ENCODE data around the gene AGRP.
"Not testable (repeated sequence)": the region's sequence is repeated elsewhere in the genome, so short reads cannot be mapped to it uniquely, and the experiment has no call there.

Gene AGRP

GRCh38 chr16:67517155-67517445, 33.8 kb upstream of the AGRP start:
- Histone ChIP-seq H4K20me1 (ENCODE audit: control insufficient read depth, insufficient read depth, low read depth, low read length) (no peaks in the 10 kb centered on the region), H3K27me3 (ENCODE audit: control insufficient read depth, low read length) (no peaks in the 10 kb centered on the region), H3K4me1 (ENCODE audit: control insufficient read depth, low read length) (peaks cover 81% of the 10 kb centered on the region), H3K79me2 (ENCODE audit: control insufficient read depth, low read length) (peaks cover 3% of the 10 kb centered on the region; the same call in 1 of the 2 replicates), H3K36me3 (ENCODE audit: control insufficient read depth, low read length) (no peaks in the 10 kb centered on the region), H3K9me3 (ENCODE audit: control insufficient read depth, insufficient read depth, low read length) (no peaks in the 10 kb centered on the region), H3K27ac (ENCODE audit: low read depth, low read length) (peak overlapping the region; percentile 98), H3F3A (ENCODE audit: control insufficient read depth, insufficient read depth) (peaks cover 33% of the 10 kb centered on the region), H3K4me2 (ENCODE audit: low read length) (peak overlapping the region; percentile 99), H3K9me2 (replicated peaks; ENCODE audit: control insufficient read depth, low read length) (no peaks in the 10 kb centered on the region), H3K4me3 (ENCODE audit: low read length) (peak overlapping the region; percentile 60)
- TF ChIP-seq EZH2phosphoT487 (IDR thresholded peaks at IDR 0.05; ENCODE audit: borderline replicate concordance, low read length) = no peak
- TF ChIP-seq CTCF (IDR thresholded peaks at IDR 0.05; ENCODE audit: low read depth, low read length, poor library complexity, severe bottlenecking) = no peak

GRCh38 chr16:67516296-67517154, 33.2 kb upstream of the AGRP start:
- TF ChIP-seq CTCF (IDR thresholded peaks at IDR 0.05; ENCODE audit: low read depth, low read length, poor library complexity, severe bottlenecking) (no peak), EZH2phosphoT487 (IDR thresholded peaks at IDR 0.05; ENCODE audit: borderline replicate concordance, low read length) (no peak)
- no peaks in the 10 kb centered on the region for H3K9me3 ChIP-seq (ENCODE audit: control insufficient read depth, insufficient read depth, low read length)
- H4K20me1 ChIP-seq (ENCODE audit: control insufficient read depth, insufficient read depth, low read depth, low read length) = no peaks in the 10 kb centered on the region
- H3K79me2 ChIP-seq (ENCODE audit: control insufficient read depth, low read length) = peaks cover 3% of the 10 kb centered on the region; the same call in 1 of the 2 replicates
- H3K4me1 ChIP-seq (ENCODE audit: control insufficient read depth, low read length) = peaks cover 77% of the 10 kb centered on the region
- no peaks in the 10 kb centered on the region for H3K27me3 ChIP-seq (ENCODE audit: control insufficient read depth, low read length)
- peak overlapping the region; percentile 60 for H3K4me3 ChIP-seq (ENCODE audit: low read length)
- no peaks in the 10 kb centered on the region for H3K9me2 ChIP-seq (replicated peaks; ENCODE audit: control insufficient read depth, low read length)
- H3K27ac ChIP-seq (ENCODE audit: low read depth, low read length) = peak overlapping the region; percentile 98
- H3K36me3 ChIP-seq (ENCODE audit: control insufficient read depth, low read length) = no peaks in the 10 kb centered on the region
- H3K4me2 ChIP-seq (ENCODE audit: low read length) = peak overlapping the region; percentile 99
- peaks cover 33% of the 10 kb centered on the region for H3F3A ChIP-seq (ENCODE audit: control insufficient read depth, insufficient read depth)

GRCh38 chr16:67514382-67514828, 31.1 kb upstream of the AGRP start:
- peaks cover 60% of the 10 kb centered on the region for H3K4me1 ChIP-seq (ENCODE audit: control insufficient read depth, low read length)
- no peaks in the 10 kb centered on the region for H3K9me3 ChIP-seq (ENCODE audit: control insufficient read depth, insufficient read depth, low read length)
- H3F3A ChIP-seq (ENCODE audit: control insufficient read depth, insufficient read depth) = peaks cover 29% of the 10 kb centered on the region
- TF ChIP-seq EZH2phosphoT487 (IDR thresholded peaks at IDR 0.05; ENCODE audit: borderline replicate concordance, low read length) = no peak
- peak; percentile 66 for TF ChIP-seq CTCF (IDR thresholded peaks at IDR 0.05; ENCODE audit: low read depth, low read length, poor library complexity, severe bottlenecking)
- H3K36me3 ChIP-seq (ENCODE audit: control insufficient read depth, low read length) = no peaks in the 10 kb centered on the region
- H3K79me2 ChIP-seq (ENCODE audit: control insufficient read depth, low read length) = peaks cover 3% of the 10 kb centered on the region; the same call in 1 of the 2 replicates
- H3K4me2 ChIP-seq (ENCODE audit: low read length) = peak overlapping the region; percentile 58
- no peaks in the 10 kb centered on the region for H3K27me3 ChIP-seq (ENCODE audit: control insufficient read depth, low read length)
- H3K9me2 ChIP-seq (replicated peaks; ENCODE audit: control insufficient read depth, low read length) = no peaks in the 10 kb centered on the region
- H4K20me1 ChIP-seq (ENCODE audit: control insufficient read depth, insufficient read depth, low read depth, low read length) = no peaks in the 10 kb centered on the region
- H3K27ac ChIP-seq (ENCODE audit: low read depth, low read length) = peak overlapping the region; percentile 36
- H3K4me3 ChIP-seq (ENCODE audit: low read length) = no peak overlapping the region

GRCh38 chr16:67513892-67514291, 30.5 kb upstream of the AGRP start:
- Histone ChIP-seq H3F3A (ENCODE audit: control insufficient read depth, insufficient read depth) (peaks cover 29% of the 10 kb centered on the region), H3K4me1 (ENCODE audit: control insufficient read depth, low read length) (peaks cover 55% of the 10 kb centered on the region), H3K4me2 (ENCODE audit: low read length) (peak overlapping the region; percentile 58)
- H3K27me3 ChIP-seq (ENCODE audit: control insufficient read depth, low read length); H3K9me3 ChIP-seq (ENCODE audit: control insufficient read depth, insufficient read depth, low read length); H3K36me3 ChIP-seq (ENCODE audit: control insufficient read depth, low read length); H3K4me3 ChIP-seq (ENCODE audit: low read length); H3K79me2 ChIP-seq (ENCODE audit: control insufficient read depth, low read length); H3K27ac ChIP-seq (ENCODE audit: low read depth, low read length); H4K20me1 ChIP-seq (ENCODE audit: control insufficient read depth, insufficient read depth, low read depth, low read length); H3K9me2 ChIP-seq (replicated peaks; ENCODE audit: control insufficient read depth, low read length): not testable (repeated sequence)

All from DOHH2 (cell line).